Osteocyte (in vitro differentiated cells): Measurements from ENCODE around the gene IAPP. TPM values are rescaled to one million over a fixed set of nuclear protein-coding genes. Genes with fewer than 3 reads are reported as not detected.
A peak's percentile ranks its signal among the peaks of the same experiment; 100 is the strongest.
"Not testable (repeated sequence)": the region's sequence is repeated elsewhere in the genome, so short reads cannot be mapped to it uniquely, and the experiment has no call there.

Experiments used
- DNase-seq: peaks from one replicate; pipeline ENCODE4 v3.0.0; 2021; ENCODE audit warnings: mixed read lengths; ENCODE audit not compliant: unreplicated experiment; ENCODE audit errors: extremely low spot score
- H3K27ac Mint-ChIP-seq: one replicate; pipeline ENCODE4 v1.8.0; 2021; ENCODE audit warnings: mild to moderate bottlenecking, mixed read lengths; ENCODE audit not compliant: unreplicated experiment
- H3K27me3 Mint-ChIP-seq: one replicate; pipeline ENCODE4 v1.8.0; 2021; ENCODE audit warnings: mixed read lengths; ENCODE audit not compliant: unreplicated experiment
- H3K36me3 Mint-ChIP-seq: one replicate; pipeline ENCODE4 v1.8.0; 2021; ENCODE audit warnings: mixed read lengths; ENCODE audit not compliant: unreplicated experiment
- H3K4me1 Mint-ChIP-seq: one replicate; pipeline ENCODE4 v1.8.0; 2021; ENCODE audit warnings: mixed read lengths; ENCODE audit not compliant: unreplicated experiment
- H3K4me3 Mint-ChIP-seq: one replicate; pipeline ENCODE4 v1.8.0; 2021; ENCODE audit warnings: mild to moderate bottlenecking, moderate library complexity, mixed read lengths; ENCODE audit not compliant: unreplicated experiment
- H3K9me3 Mint-ChIP-seq: one replicate; pipeline ENCODE4 v1.8.0; 2021; ENCODE audit warnings: mixed read lengths; ENCODE audit not compliant: unreplicated experiment
- total RNA-seq: library from RNA; stranded (reverse); gene quantifications from 2 replicates; pipeline ENCODE4 v1.2.1, GENCODE V29; 2021
- TF ChIP-seq, protein P1 (sequence below): fragments of 200-600 bp; sonication (generic); IDR thresholded peaks from 2 replicates; pipeline ENCODE4 v1.5.0; 2021; ENCODE audit warnings: antibody characterized with exemption, mild to moderate bottlenecking, moderate library complexity

IAPP gene
- total RNA-seq, 1 donor from 2014 or later: not detected

DNA sequence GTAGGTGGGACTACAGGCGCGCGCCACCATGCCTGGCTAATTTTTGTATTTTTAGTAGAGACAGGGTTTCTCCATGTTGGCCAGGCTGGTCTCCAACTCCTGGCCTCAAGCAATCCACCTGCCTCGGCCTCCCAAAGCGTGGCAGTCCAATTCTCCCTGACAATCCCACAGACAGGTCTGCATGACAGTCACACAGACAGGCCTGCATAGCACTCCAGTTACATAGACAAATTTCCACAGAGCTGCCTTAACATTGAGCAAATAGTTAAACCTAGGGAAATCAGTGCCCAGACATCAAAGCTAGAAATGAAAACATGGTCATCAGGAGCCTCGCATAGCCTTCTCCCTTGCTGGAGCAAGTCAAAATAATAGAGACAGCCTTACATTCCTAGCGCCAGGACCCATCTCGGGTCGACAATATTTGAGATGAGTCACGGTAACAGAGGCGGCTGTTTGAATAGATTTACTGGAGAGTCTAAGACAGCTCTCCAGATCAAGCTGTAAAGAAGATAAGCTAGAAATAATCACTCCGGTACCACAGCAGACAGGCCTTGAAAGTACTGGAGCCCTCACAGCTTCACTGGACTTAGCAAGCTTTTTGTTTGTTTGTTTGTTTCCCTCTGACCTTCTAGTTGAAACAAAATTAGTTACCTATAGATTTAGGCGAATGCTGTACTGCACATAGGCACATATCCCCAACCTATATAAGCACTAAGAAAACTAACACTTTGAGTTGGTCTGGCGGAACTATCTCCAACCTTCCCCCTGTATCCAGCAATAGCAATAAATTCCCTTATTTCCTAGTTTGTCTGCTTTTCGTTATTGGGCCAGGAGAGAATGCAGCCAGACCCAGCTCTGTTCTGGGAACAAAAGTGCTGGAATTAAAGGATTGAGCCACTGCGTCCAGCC is 40.9 kb downstream of the IAPP start:
- Mint-ChIP-seq H3K4me3 (no peak overlapping the region), H3K36me3 (no peaks in the 10 kb centered on the region), H3K27ac (no peak overlapping the region), H3K9me3 (no peaks in the 10 kb centered on the region), H3K27me3 (no peaks in the 10 kb centered on the region), H3K4me1 (peaks cover 19% of the 10 kb centered on the region)
- DNase-seq: no peak
- TF ChIP-seq, protein P1, sequence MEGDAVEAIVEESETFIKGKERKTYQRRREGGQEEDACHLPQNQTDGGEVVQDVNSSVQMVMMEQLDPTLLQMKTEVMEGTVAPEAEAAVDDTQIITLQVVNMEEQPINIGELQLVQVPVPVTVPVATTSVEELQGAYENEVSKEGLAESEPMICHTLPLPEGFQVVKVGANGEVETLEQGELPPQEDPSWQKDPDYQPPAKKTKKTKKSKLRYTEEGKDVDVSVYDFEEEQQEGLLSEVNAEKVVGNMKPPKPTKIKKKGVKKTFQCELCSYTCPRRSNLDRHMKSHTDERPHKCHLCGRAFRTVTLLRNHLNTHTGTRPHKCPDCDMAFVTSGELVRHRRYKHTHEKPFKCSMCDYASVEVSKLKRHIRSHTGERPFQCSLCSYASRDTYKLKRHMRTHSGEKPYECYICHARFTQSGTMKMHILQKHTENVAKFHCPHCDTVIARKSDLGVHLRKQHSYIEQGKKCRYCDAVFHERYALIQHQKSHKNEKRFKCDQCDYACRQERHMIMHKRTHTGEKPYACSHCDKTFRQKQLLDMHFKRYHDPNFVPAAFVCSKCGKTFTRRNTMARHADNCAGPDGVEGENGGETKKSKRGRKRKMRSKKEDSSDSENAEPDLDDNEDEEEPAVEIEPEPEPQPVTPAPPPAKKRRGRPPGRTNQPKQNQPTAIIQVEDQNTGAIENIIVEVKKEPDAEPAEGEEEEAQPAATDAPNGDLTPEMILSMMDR: no peak

DNA sequence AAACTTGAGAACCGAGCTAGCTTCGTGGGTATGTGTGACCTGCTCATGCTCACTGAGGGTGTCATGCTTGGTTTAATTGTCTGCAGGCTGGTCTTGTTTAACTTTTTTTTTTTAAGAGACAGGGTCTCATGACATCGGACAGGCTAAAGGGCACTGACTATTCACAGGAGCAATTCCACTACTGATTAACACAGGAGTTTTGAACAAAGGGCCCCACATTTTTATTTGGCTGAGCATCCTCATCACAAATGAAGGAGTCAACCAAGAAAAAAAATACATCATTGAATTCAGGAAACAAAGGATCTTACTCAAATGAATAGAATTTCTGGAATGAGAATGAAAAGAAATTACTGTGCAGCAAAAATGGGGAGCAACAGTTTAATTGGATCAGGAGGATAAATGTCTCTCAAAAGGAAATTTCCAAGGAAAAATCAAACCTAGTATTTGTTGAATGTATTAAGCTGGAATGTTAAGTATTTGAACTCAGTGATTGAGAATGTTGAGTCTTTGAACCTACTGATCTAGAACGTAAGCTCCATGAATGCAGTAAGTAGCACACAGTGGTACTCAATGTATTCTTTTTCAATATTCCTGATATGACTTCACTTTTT is 43.9 kb downstream of the IAPP start:
- Mint-ChIP-seq H3K4me1 (peaks cover 19% of the 10 kb centered on the region), H3K27ac (no peak overlapping the region), H3K36me3 (no peaks in the 10 kb centered on the region), H3K27me3 (no peaks in the 10 kb centered on the region), H3K9me3 (no peaks in the 10 kb centered on the region), H3K4me3 (no peak overlapping the region)
- TF ChIP-seq, protein P1: no peak
- no peak for DNase-seq

DNA sequence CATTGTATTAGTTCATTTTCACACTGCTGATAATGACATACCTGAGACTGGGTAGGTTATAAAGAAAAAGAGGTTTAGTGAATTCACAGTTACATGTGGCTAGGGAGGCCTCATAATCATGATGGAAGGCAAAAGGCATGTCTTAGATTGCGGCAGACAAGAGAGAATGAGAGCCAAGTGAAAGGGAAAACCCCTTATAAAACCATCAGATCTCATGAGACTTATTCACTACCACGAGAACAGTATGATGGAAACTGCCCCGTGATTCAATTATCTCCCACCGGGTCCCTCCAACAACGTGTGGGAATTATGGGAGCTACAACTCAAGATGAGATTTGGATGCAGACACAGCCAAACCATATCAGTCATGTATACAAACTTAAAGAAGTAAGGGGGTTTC is 45.7 kb downstream of the IAPP start:
- H3K27ac Mint-ChIP-seq, H3K36me3 Mint-ChIP-seq, DNase-seq, H3K4me3 Mint-ChIP-seq, H3K27me3 Mint-ChIP-seq, H3K9me3 Mint-ChIP-seq: not testable (repeated sequence)
- H3K4me1 Mint-ChIP-seq: peaks cover 19% of the 10 kb centered on the region

DNA sequence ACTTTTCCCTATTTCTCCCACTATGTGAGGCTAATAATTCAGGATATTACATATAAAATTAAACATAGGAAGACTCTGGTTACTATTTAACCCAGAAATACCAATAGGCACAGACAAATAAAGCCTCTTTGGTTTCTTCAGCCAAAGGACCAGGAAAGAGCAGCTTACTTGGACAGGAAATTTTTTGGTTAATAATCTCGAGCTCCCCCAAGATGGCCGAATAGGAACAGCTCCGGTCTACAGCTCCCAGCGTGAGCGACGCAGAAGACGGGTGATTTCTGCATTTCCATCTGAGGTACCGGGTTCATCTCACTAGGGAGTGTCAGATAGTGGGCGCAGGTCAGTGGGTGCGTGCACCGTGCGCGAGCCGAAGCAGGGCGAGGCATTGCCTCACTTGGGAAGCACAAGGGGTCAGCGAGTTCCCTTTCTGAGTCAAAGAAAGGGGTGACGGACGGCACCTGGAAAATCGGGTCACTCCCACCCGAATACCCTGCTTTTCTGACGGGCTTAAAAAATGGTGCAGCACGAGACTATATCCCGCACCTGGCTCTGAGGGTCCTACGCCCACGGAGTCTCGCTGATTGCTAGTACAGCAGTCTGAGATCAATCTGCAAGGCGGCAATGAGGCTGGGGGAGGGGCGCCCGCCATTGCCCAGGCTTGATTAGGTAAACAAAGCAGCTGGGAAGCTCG is 46.5 kb downstream of the IAPP start:
- H3K27ac Mint-ChIP-seq: not testable (repeated sequence)

GRCh38 chr12:21428241-21428640 is 55.5 kb downstream of the IAPP start:
- no peaks in the 10 kb centered on the region for H3K36me3 Mint-ChIP-seq
- peak overlapping the region; percentile 78 for H3K27ac Mint-ChIP-seq
- no peaks in the 10 kb centered on the region for H3K27me3 Mint-ChIP-seq
- H3K4me1 Mint-ChIP-seq: peaks cover 22% of the 10 kb centered on the region
- TF ChIP-seq, protein P1: no peak
- no peaks in the 10 kb centered on the region for H3K9me3 Mint-ChIP-seq
- H3K4me3 Mint-ChIP-seq: peak overlapping the region; percentile 8
- no peak for DNase-seq

More for the DNA sequence above, 46.5 kb downstream of the IAPP start:
- not testable (repeated sequence) for DNase-seq, H3K4me3 Mint-ChIP-seq, H3K36me3 Mint-ChIP-seq, H3K9me3 Mint-ChIP-seq, H3K27me3 Mint-ChIP-seq
- peaks cover 19% of the 10 kb centered on the region for H3K4me1 Mint-ChIP-seq

Other genes starting within 250 kb of the IAPP start
- not detected in 2 replicates for gene SLCO1B1, start 241.7 kb upstream of the IAPP start, total RNA-seq
- gene SLCO1A2, start 38.0 kb upstream of the IAPP start, total RNA-seq: 2.4 and 3.8 TPM in 2 replicates
- 15.3 and 16.9 TPM in 2 replicates for gene PYROXD1, start 64.8 kb downstream of the IAPP start, total RNA-seq
- gene RECQL, start 128.7 kb downstream of the IAPP start, total RNA-seq: 40.7 and 43.4 TPM in 2 replicates
- 56.9 and 65.4 TPM in 2 replicates for gene GOLT1B, start 128.9 kb downstream of the IAPP start, total RNA-seq
- gene SPX, start 153.4 kb downstream of the IAPP start, total RNA-seq: 9.4 and 11.6 TPM in 2 replicates
- 0.10 TPM in 1 of 2 replicates, not detected in the other for gene GYS2, start 231.9 kb downstream of the IAPP start, total RNA-seq